ENCODE results near the gene OXA1L.

DNA sequence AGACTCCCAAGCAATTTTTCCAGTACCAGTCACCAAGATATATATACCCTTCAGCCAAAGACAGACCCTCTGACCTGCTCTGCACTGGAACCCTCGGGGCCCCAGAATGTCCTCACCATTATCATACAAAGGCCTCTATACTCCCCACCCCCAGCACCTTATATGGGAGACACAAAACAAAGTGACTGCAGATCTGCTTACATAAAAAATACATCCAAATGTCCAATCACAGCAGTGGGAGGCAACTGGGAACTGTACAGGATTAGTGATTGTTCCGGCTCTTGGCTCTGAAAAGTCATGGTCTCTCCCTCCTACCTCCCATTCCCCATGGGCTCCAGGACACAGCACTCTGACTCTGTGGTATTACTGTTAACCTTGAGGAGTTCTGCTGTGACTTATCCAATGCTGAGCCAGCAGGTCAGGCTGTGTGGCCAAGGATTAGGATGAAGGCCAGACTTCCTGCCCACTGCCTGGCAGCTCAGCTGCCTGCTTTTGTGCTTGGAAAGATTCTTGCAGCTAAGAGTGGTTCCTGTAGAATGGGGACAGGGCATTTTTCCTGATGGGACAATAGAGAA is 13.7 kb downstream of the OXA1L start:
- TF ChIP-seq, protein P1, sequence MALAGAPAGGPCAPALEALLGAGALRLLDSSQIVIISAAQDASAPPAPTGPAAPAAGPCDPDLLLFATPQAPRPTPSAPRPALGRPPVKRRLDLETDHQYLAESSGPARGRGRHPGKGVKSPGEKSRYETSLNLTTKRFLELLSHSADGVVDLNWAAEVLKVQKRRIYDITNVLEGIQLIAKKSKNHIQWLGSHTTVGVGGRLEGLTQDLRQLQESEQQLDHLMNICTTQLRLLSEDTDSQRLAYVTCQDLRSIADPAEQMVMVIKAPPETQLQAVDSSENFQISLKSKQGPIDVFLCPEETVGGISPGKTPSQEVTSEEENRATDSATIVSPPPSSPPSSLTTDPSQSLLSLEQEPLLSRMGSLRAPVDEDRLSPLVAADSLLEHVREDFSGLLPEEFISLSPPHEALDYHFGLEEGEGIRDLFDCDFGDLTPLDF (CRISPR knock-in tag; IDR thresholded peaks at IDR 0.05): no peak
- TF ChIP-seq, protein P2, sequence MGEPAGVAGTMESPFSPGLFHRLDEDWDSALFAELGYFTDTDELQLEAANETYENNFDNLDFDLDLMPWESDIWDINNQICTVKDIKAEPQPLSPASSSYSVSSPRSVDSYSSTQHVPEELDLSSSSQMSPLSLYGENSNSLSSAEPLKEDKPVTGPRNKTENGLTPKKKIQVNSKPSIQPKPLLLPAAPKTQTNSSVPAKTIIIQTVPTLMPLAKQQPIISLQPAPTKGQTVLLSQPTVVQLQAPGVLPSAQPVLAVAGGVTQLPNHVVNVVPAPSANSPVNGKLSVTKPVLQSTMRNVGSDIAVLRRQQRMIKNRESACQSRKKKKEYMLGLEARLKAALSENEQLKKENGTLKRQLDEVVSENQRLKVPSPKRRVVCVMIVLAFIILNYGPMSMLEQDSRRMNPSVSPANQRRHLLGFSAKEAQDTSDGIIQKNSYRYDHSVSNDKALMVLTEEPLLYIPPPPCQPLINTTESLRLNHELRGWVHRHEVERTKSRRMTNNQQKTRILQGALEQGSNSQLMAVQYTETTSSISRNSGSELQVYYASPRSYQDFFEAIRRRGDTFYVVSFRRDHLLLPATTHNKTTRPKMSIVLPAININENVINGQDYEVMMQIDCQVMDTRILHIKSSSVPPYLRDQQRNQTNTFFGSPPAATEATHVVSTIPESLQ (CRISPR knock-in tag; IDR thresholded peaks at IDR 0.05): no peak
- no peak for TF ChIP-seq ELF4 (CRISPR knock-in tag; IDR thresholded peaks at IDR 0.05; ENCODE audit: low read depth)
- TF ChIP-seq, protein P3, sequence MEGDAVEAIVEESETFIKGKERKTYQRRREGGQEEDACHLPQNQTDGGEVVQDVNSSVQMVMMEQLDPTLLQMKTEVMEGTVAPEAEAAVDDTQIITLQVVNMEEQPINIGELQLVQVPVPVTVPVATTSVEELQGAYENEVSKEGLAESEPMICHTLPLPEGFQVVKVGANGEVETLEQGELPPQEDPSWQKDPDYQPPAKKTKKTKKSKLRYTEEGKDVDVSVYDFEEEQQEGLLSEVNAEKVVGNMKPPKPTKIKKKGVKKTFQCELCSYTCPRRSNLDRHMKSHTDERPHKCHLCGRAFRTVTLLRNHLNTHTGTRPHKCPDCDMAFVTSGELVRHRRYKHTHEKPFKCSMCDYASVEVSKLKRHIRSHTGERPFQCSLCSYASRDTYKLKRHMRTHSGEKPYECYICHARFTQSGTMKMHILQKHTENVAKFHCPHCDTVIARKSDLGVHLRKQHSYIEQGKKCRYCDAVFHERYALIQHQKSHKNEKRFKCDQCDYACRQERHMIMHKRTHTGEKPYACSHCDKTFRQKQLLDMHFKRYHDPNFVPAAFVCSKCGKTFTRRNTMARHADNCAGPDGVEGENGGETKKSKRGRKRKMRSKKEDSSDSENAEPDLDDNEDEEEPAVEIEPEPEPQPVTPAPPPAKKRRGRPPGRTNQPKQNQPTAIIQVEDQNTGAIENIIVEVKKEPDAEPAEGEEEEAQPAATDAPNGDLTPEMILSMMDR (IDR thresholded peaks at IDR 0.05): no peak
- no peak for TF ChIP-seq TEAD4 (CRISPR knock-in tag; IDR thresholded peaks at IDR 0.05)
- no peak for TF ChIP-seq CREB1 (CRISPR knock-in tag; IDR thresholded peaks at IDR 0.05)
- no peak for TF ChIP-seq JUN (CRISPR knock-in tag; IDR thresholded peaks at IDR 0.05)
- TF ChIP-seq ZNF396 (CRISPR knock-in tag; IDR thresholded peaks at IDR 0.05; ENCODE audit: borderline replicate concordance): no peak
- no peak for TF ChIP-seq SP1 (CRISPR knock-in tag; conservative IDR thresholded peaks at IDR 0.05)
- no peak for TF ChIP-seq NR1H2 (CRISPR knock-in tag; IDR thresholded peaks at IDR 0.05)
- TF ChIP-seq, protein P4, sequence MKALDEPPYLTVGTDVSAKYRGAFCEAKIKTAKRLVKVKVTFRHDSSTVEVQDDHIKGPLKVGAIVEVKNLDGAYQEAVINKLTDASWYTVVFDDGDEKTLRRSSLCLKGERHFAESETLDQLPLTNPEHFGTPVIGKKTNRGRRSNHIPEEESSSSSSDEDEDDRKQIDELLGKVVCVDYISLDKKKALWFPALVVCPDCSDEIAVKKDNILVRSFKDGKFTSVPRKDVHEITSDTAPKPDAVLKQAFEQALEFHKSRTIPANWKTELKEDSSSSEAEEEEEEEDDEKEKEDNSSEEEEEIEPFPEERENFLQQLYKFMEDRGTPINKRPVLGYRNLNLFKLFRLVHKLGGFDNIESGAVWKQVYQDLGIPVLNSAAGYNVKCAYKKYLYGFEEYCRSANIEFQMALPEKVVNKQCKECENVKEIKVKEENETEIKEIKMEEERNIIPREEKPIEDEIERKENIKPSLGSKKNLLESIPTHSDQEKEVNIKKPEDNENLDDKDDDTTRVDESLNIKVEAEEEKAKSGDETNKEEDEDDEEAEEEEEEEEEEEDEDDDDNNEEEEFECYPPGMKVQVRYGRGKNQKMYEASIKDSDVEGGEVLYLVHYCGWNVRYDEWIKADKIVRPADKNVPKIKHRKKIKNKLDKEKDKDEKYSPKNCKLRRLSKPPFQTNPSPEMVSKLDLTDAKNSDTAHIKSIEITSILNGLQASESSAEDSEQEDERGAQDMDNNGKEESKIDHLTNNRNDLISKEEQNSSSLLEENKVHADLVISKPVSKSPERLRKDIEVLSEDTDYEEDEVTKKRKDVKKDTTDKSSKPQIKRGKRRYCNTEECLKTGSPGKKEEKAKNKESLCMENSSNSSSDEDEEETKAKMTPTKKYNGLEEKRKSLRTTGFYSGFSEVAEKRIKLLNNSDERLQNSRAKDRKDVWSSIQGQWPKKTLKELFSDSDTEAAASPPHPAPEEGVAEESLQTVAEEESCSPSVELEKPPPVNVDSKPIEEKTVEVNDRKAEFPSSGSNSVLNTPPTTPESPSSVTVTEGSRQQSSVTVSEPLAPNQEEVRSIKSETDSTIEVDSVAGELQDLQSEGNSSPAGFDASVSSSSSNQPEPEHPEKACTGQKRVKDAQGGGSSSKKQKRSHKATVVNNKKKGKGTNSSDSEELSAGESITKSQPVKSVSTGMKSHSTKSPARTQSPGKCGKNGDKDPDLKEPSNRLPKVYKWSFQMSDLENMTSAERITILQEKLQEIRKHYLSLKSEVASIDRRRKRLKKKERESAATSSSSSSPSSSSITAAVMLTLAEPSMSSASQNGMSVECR (CRISPR knock-in tag; IDR thresholded peaks at IDR 0.05; ENCODE audit: borderline replicate concordance): no peak
- TF ChIP-seq, protein P5, sequence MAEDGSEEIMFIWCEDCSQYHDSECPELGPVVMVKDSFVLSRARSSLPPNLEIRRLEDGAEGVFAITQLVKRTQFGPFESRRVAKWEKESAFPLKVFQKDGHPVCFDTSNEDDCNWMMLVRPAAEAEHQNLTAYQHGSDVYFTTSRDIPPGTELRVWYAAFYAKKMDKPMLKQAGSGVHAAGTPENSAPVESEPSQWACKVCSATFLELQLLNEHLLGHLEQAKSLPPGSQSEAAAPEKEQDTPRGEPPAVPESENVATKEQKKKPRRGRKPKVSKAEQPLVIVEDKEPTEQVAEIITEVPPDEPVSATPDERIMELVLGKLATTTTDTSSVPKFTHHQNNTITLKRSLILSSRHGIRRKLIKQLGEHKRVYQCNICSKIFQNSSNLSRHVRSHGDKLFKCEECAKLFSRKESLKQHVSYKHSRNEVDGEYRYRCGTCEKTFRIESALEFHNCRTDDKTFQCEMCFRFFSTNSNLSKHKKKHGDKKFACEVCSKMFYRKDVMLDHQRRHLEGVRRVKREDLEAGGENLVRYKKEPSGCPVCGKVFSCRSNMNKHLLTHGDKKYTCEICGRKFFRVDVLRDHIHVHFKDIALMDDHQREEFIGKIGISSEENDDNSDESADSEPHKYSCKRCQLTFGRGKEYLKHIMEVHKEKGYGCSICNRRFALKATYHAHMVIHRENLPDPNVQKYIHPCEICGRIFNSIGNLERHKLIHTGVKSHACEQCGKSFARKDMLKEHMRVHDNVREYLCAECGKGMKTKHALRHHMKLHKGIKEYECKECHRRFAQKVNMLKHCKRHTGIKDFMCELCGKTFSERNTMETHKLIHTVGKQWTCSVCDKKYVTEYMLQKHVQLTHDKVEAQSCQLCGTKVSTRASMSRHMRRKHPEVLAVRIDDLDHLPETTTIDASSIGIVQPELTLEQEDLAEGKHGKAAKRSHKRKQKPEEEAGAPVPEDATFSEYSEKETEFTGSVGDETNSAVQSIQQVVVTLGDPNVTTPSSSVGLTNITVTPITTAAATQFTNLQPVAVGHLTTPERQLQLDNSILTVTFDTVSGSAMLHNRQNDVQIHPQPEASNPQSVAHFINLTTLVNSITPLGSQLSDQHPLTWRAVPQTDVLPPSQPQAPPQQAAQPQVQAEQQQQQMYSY (CRISPR knock-in tag; IDR thresholded peaks at IDR 0.05): no peak

All from WTC11 (cell line).